ENCODE results near the gene TMIGD2.
"Not testable (repeated sequence)": the region's sequence is repeated elsewhere in the genome, so short reads cannot be mapped to it uniquely, and the experiment has no call there.

TMIGD2 gene

DNA sequence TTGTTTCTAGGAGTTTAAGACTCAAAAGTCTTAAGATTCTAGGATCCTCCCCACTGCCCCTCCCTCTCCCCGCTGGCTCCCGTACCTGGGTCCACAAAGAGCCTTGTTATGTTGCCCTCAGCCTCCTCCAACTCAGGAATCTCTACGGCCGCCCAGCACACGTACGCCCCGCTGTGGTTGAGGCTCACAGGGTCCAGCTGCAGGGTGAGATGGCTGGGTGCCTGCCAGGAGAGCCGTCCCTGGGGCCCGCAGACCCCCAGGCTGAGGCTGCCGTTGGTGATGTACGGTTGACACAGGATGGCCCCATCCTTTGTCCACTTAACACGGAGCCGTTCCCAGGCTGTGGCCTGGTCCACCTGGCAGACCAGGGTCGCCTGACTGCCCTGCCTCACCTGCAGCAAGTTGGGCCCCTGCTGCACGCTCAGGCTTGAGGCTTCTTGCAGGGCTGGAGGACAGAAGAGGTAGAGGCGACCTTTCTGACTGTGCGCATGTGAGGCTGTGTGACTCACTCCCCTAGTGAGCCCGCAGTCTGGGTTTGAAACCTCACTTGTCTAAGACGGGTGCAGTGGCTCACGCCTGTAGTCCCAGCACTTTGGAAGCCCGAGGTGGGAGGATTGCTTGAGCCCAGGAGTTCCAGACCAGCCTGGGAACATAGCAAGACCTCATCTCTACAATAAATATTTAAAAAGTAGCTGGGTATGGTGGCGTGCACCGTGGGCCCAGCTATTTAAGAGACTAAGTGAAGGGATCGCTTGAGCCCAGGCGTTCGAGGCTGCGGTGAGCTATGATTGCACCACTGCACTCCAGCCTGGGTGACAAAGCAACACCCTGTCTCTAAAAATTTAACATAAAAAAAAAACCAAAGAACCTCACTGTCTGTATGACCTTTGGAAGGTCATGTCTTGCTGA is 4.0 kb downstream of the TMIGD2 start:
- DNase-seq: no peak

DNA sequence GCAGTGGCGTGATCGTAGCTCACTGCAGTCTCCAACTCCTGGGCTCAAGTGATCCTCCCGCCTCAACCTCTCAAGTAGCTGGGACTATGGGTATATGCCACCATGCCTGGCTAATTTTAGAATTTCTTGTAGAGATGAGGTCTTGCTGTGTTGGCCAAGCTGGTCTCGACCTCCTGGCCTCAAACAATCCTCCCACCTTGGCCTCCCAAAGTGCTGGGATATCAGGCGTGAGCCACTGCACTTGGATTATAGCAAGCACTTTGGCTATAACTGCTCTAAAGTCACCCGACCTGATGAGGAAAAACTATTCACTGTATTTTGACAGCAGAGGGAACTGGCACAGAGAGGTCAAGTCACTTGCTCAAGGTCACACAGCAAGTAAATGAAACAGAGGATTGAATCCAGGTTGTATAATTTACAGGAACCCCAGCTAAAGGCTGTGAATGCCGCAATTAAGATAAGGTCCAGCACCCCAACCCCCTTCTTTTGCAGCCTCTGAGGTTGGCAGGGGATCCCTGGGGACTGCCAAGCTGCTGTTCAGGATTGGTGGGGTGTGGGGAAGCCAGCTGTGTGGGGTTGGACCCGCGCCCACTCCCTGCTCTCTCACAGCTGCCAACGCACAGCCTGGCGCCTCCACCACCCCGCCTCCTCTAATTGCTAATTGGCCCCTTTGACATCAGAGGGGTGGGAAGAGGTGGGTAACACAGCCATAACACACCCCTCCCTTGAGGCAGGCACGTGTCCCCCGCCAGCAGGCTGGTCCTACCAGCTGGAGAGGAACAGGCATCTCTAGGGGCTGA is 6.0 kb downstream of the TMIGD2 start:
- peak; percentile 12 for DNase-seq

GRCh38 chr19:4294389-4294788 is 7.8 kb downstream of the TMIGD2 start:
- DNase-seq: no peak

GRCh38 chr19:4292515-4292914 is 9.7 kb downstream of the TMIGD2 start:
- no peak for DNase-seq

GRCh38 chr19:4291184-4291732 is 10.9 kb downstream of the TMIGD2 start:
- DNase-seq: no peak

DNA sequence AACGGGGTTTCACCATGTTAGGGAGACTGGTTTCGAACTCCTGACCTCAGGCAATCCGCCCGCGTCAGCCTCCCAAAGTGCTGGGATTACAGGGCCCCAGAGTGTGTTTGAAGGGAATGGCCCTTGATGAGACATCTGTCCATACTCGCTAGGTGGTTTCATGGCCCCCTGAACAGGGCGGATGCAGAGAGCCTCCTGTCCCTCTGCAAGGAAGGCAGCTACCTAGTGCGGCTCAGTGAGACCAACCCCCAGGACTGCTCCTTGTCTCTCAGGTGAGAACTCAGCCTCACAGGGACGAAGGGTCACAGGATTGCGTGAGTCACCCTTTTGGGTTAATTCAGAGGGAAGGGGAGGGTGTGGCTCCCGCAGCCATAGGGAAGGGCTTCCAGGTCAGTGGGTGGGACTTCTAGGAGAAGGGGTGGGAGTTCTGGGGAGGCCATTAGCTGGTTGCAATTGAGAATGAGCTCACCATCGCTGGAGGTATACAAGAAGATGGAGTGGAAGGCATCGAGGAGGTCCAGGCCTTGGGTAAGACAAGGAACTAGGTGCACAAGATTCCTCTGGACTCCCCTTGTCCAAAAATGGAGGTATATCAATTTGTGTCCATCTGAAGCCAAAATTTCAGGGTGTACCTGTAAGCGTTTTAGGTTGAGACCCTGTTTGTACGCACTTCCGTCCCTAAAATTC is 14.0 kb downstream of the TMIGD2 start:
- DNase-seq: no peak

DNA sequence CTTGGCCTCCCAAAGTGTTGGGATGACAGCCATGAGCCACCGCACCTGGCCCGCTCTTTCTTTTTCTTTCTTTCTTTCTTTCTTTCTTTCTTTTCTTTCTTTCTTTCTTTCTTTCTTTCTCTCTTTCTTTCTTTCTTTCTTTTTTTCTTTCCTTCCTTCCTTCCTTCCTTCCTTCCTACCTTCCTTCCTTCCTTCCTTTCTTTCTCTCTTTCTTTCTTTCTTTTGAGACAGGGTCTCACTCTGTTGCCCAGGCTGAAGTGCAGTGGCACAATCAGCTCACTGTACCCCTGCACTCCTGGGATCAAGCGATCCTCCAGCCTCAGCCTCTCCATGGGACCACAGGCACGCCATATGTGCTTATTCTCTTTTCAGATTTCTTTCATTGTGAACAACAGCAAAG is 16.0 kb downstream of the TMIGD2 start:
- DNase-seq: not testable (repeated sequence)

DNA sequence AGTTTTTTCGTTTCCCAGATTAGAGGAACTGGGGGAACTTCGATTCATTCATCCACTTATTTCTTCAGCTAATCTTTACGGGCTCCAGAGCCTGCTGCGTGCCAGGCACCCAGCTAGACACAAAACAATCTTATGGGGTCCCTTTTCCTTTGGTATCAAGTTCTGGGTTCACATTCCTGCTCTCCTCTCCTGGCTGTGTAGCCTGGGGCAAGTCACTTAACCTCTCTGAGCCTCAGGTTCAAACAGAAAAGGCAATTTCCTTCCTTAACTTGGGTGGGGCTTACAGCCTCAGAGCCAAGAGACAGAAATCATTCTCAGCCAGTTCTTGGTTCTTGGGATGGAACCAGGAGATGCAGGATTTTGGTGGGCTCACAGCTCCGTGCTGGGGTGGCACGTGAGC is 17.2 kb downstream of the TMIGD2 start:
- no peak for DNase-seq

DNA sequence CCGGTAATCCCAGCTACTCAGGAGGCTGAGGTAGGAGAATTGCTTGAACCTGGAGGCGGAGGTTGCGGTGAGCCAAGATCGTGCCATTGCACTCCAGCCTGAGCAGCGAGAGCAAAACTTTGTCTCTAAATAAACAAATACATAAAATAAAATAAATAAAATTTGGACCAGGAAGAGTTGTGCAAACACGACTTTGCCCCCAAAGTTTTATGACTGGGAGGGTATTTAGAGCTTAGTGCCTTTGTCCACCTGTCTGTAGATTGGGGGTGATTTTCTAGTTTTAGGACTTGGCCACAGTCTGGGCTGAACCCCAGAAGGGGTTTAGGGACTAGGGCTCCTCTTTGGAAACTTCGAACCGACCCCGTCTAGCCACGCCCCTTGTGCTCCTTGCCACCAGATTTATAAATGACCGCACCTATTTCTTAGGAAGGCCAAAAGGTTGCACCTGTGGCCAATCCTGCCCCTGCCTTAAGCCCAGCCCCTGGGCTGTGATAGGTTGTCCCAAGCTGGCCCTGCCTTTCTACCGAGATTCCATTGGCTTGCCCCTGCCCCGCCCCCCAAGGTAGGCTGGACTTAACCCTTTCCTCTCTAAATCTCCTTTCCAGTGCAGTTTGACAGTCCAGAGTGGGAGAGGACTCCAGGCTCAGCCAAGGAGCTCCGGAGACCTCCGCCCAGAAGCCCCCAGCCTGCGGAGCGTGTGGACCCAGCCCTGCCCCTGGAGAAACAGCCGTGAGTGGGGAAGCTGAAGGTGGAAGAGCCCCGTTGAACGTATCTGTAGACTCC is 17.8 kb downstream of the TMIGD2 start:
- DNase-seq: no peak

DNA sequence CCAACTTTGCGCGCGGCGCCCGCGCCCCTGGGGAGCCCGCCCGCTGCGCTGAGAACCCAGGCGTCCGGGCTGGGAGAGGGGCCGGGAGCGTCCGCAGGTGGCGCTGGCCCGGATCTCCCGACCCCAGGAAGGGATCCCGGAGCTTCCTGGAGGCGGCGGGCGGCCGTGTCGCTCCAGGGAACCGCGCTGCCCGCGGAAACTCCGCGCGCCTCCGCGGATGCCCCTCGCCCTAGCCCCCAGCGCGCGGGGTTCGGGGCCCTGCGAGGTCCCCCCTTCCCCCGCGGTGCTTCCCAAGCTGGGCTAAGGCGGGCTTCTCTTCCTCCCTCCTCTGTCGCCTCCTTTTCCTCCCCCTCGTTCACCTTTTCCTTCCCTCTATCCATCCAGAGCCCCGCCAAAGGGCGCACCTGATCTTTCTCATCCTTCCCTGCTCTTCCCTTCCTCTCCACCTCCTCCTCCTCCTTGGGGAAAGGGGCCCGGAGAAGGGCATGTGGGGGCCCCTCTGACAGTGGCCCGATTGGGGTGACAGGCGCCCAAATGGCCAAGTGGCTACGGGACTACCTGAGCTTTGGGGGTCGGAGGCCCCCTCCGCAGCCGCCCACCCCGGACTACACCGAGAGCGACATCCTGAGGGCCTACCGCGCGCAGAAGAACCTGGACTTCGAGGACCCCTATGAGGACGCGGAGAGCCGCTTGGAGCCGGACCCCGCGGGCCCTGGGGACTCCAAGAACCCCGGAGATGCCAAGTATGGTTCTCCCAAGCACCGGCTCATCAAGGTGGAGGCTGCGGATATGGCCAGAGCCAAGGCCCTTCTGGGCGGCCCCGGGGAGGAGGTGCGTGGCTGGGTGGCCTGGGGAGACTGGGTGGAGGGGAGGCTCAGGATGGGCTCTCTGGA is 22.4 kb downstream of the TMIGD2 start:
- DNase-seq: no peak

DNA sequence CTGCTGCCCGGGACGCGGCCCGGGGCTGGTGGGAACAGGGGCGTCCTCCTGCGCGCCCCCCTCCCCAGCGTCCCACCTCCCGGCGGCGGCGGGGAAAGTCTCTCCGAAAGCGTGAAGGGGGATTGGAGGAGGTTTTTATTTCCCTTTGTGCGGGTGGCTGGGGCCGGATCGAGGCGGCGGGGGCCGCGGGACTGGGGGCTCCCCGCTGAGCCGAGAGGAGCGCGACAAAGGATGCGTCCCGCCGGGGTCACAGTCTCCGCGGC is 23.0 kb downstream of the TMIGD2 start:
- no peak for DNase-seq

DNA sequence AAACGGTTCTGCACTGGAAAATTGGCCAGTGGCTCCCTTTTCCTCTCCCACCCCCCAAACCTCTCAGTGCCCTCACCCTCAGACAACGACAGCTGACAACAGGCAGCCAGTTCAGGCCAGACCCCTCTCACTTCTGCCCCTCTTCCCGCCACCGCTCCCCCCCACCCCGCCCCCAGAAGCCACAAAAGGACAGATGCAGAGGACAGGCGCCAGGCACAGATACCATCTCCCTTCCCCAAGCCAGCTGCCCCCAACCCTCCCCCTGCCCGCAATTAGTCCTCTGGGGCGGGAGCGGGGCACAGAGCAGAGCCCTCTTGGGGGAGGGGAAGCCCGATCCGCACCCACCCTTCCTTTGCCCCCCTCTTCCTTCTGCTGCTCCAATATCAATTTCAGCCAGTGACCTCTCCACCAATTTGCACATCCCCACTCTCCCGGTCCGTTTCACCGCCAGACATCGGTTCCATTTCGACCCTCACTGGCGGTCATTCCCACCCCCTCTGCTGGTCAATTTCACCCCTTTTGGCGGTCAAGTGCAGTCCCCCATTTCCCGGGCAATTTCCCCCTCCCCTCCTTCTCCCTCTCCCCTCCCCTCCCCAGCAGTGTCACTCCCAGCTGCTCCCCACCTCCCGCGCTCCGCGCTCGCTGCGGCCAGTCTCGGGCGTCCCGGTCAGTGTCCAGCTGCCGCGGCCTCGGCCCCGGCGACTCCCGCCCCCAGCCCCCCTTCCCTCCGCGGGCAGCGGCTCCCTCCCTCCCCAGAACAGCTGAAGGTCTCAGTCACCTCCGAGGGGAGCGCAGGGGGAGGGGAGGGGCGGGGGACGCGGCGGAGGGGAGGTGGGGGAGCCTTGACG is 23.5 kb downstream of the TMIGD2 start, which contains the start of gene SHD:
SHD (plus strand) TSS at position 848 of the 848 bp plus-strand sequence. CDS start 798 bp downstream, outside the sequence.
- DNase-seq: no peak

DNA sequence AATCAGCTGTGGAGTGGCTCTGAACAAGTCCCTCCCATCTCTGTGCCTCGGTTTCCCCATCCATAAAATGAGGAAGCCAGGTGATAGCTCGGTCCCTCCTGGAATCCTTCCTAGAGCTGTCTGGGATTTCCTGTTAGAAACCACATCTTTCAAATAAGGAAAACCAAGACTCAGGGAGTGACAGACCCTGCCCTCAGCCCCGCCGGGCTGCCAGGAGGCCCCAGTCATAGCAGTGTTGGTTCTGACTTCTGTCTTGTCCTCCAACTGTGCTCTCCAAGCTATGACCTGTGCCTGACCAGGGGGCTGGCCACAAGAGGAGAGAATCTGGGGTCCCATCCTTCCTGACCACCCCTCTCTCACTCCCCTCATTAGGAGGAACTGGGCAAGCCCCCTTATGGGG is 24.2 kb downstream of the TMIGD2 start:
- no peak for DNase-seq

DNA sequence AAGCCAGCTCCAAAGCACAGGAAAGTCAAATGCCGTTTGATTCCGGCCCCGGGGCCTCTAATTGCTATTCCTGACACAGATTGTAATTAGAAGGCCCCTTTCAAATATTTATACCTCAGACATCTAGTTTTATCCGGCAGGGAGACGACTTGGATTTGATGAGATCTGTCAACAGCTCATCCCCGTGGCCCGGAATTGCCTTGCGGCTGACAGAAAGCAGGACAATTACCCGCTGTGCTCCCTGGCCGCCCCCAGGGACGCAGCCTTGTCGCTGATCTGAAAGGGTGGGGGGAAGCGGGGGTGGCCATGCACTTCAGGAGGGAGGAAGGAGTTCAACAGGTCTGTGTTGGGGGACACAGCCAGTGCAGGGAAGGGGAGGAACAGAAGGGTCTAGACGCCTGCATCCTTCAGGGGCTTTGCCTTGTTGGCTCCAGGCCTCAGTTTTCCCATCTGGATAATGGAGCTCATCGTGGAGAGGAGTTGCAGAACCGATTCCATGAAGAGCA is 24.9 kb downstream of the TMIGD2 start:
- DNase-seq: no peak

GRCh38 chr19:4274321-4274686 is 27.9 kb downstream of the TMIGD2 start:
- not testable (repeated sequence) for DNase-seq

GRCh38 chr19:4272894-4273293 is 29.3 kb downstream of the TMIGD2 start:
- no peak for DNase-seq

- DNase-seq: no peak
Observed at GRCh38 chr19:4268816-4269430, 33.3 kb downstream of the TMIGD2 start.

- no peak for DNase-seq
Observed at GRCh38 chr19:4267901-4268815, 34.0 kb downstream of the TMIGD2 start.

All from fibroblast of skin of scalp (primary cell).